Cortex of kidney (tissue), 1 donor: ENCODE data around the gene PRB4.
"Not testable (repeated sequence)": the region's sequence is repeated elsewhere in the genome, so short reads cannot be mapped to it uniquely, and the experiment has no call there.

Experiments
- DNase-seq: peaks from one replicate; lab custom pipeline; 2025; lab: John Stamatoyannopoulos, UW

The PRB4 gene

DNA sequence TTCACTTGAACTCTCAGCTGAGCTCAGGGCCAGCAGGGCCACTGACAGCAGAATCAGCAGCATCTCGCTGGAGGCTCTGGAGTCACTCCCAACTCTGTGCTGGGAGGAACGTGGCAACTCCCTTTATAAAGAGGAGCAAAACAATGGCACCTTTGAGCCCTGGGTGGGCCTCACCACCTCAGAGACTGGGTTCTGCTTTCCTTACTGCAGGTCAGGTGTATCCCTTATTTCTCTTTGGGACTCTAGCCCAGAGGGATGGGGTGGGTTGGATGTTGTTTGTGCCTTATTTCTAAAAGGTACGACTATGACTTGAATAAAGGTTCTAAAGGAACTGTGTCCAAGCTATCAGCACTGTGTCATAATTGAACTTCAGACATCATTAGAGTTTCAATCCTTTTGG is at the start of gene PRB4:
PRB4 (minus strand) TSS at position 101 of the 400 bp plus-strand sequence; CDS start at position 63, 38 bp downstream.
- no peak for DNase-seq

- not testable (repeated sequence) for DNase-seq
These were observed 41.5 kb upstream of the PRB4 start for GRCh38 chr12:11351736-11352135.

- no peak for DNase-seq
These were observed 38.2 kb upstream of the PRB4 start for GRCh38 chr12:11348439-11348838.

- DNase-seq = no peak
These were observed 37.6 kb upstream of the PRB4 start for GRCh38 chr12:11347810-11348209.

GRCh38 chr12:11344500-11344899 is 34.3 kb upstream of the PRB4 start:
- DNase-seq = no peak

GRCh38 chr12:11324426-11324825 is 14.2 kb upstream of the PRB4 start:
- DNase-seq = no peak

DNA sequence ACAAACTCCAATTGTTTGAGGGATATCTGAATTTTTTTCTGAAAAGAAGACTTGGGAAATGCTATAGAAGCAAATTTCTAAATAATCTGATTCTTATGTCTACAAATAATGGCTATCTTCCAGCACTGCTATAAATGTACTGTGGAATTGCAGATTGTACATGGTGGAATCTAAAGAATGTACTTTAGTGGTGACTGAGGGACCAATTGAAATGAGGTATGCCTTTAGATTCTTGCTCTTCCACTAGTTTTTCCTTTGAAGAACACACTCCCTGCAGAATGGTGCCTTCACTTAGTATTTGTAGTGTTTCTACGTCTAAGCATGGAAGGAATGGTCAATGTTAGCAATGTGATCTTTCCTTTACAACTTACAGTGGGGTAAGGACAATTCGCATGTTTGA is 11.7 kb upstream of the PRB4 start:
- DNase-seq = no peak

DNA sequence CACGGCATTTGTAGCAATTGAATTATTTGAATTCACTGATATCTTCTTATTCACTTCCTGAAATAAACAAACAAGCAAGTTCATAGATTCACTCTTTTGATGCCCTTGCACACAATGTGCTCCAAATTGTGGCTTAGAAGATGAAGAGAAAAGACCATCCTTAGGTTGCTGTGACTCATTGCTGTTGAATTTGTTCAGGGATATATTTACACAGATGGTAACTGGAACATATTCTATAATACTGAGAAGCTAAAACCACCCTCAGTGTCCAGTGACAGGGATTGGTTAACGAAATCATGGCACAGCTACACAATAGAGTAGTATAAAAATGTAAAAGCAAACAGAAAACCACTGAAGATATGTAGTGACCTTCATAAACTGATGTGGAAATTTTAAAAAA is 3.1 kb downstream of the PRB4 start:
- no peak for DNase-seq

DNA sequence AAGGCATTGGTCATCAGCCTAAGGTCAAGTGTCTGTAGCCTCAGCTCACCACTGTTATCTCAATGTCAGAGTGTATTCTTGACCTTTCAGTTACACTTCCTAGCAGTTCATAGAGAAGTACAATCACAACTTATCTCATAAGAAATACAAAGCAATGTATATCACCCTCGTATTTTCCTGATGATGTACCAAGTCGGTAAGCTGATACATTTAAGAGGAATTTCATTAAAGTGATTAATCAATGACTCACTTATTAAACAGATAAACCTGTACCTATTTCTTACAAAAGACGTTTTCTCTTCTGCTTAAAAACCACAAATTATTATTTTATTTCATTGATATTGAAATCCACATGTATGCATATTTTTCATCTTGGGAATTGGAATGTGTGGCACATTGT is 36.8 kb downstream of the PRB4 start:
- DNase-seq = no peak

DNA sequence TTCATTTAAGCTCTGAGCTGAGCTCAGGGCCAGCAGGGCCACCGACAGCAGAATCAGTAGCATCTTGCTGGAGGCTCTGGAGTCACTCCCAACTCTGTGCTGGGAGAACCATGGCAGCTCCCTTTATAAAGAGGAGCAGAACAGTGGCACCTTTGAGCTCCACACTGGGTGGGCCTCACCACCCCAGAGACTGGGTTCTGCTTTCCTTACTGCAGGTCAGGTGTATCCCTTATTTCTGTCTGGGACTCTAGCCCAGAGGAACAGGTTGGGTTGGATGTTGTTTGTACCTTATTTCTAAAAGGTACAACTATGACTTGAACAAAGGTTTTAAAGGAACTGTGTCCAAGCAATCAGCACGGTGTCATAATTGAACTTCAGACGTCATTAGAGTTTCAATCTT is 40.6 kb downstream of the PRB4 start, which contains the start of gene PRB3:
PRB3 (minus strand) TSS at position 101 of the 400 bp plus-strand sequence; CDS start at position 63, 38 bp downstream.
- DNase-seq = no peak

- DNase-seq = no peak
These were observed 45.7 kb downstream of the PRB4 start for GRCh38 chr12:11264501-11264900.
